ENCODE data around the gene NAT16. TPM values are rescaled to one million over a fixed set of nuclear protein-coding genes. Genes with fewer than 3 reads are reported as not detected.
"Not testable (repeated sequence)": the region's sequence is repeated elsewhere in the genome, so short reads cannot be mapped to it uniquely, and the experiment has no call there.

NAT16 gene
- total and polyA plus RNA-seq, 4 donors: 0.01 TPM; not detected in 3

- no peak for ATAC-seq (ENCODE audit: insufficient read depth, low FRiP score)
- Histone ChIP-seq H3K27me3 (ENCODE audit: control insufficient read depth in 3 of 3, insufficient read depth in 3 of 3, low read length in 2 of 3) (no peaks in the 10 kb centered on the region), H3K9me3 (ENCODE audit: control insufficient read depth in 4 of 4, insufficient read depth in 3 of 4, low read length in 3 of 4) (no peaks in the 10 kb centered on the region), H3K27ac (ENCODE audit: low read depth in 1 of 2, low read length in 1 of 2) (peak overlapping the region; percentile 76 to 92), H3K4me1 (ENCODE audit: control insufficient read depth in 5 of 5, insufficient read depth in 5 of 5, low read length in 5 of 5) (peaks cover 9 to 31% (median 20%) of the 10 kb centered on the region in 5 donors), H3K4me3 (no peak overlapping the region), H3K9ac (ENCODE audit: insufficient read depth in 1 of 2, low read length in 2 of 2) (no peak overlapping the region), H3K36me3 (ENCODE audit: control insufficient read depth in 4 of 4, insufficient read depth in 4 of 4, low read length in 4 of 4) (peaks cover 0 to 3% (median 0%) of the 10 kb centered on the region in 4 donors)
- DNase-seq: no peak
- 92 to 93% methylated on average over 2 to 3 of the region's 3 CpGs for WGBS, 2 donors
- TF ChIP-seq CTCF (IDR thresholded peaks at IDR 0.05; ENCODE audit: control extremely low read depth, extremely low read depth): no peak
These were observed 56.4 kb downstream of the NAT16 start for GRCh38 chr7:101123703-101124068.

- WGBS, 2 donors: 91 to 92% methylated on average over 11 of the region's 11 CpGs
- Histone ChIP-seq H3K9me3 (ENCODE audit: control insufficient read depth in 4 of 4, insufficient read depth in 3 of 4, low read length in 3 of 4) (no peaks in the 10 kb centered on the region), H3K27ac (ENCODE audit: low read depth in 1 of 2, low read length in 1 of 2) (peak overlapping the region; percentile 76 to 92), H3K4me3 (no peak overlapping the region), H3K27me3 (ENCODE audit: control insufficient read depth in 3 of 3, insufficient read depth in 3 of 3, low read length in 2 of 3) (no peaks in the 10 kb centered on the region), H3K9ac (ENCODE audit: insufficient read depth in 1 of 2, low read length in 2 of 2) (no peak overlapping the region), H3K36me3 (ENCODE audit: control insufficient read depth in 4 of 4, insufficient read depth in 4 of 4, low read length in 4 of 4) (no peaks in the 10 kb centered on the region), H3K4me1 (ENCODE audit: control insufficient read depth in 5 of 5, insufficient read depth in 5 of 5, low read length in 5 of 5) (peaks cover 9 to 33% (median 20%) of the 10 kb centered on the region in 5 donors)
- ATAC-seq (ENCODE audit: insufficient read depth, low FRiP score): no peak
- DNase-seq: no peak
- TF ChIP-seq CTCF (IDR thresholded peaks at IDR 0.05; ENCODE audit: control extremely low read depth, extremely low read depth): no peak
These were observed 57.0 kb downstream of the NAT16 start for GRCh38 chr7:101122933-101123702.

GRCh38 chr7:101121991-101122932 is 57.8 kb downstream of the NAT16 start:
- Histone ChIP-seq H3K4me3 (no peak overlapping the region), H3K36me3 (ENCODE audit: control insufficient read depth in 4 of 4, insufficient read depth in 4 of 4, low read length in 4 of 4) (no peaks in the 10 kb centered on the region), H3K9ac (ENCODE audit: insufficient read depth in 1 of 2, low read length in 2 of 2) (peak overlapping the region in 1 of 2 donors; percentile 39), H3K4me1 (ENCODE audit: control insufficient read depth in 5 of 5, insufficient read depth in 5 of 5, low read length in 5 of 5) (peaks cover 9 to 33% (median 14%) of the 10 kb centered on the region in 5 donors), H3K27ac (ENCODE audit: low read depth in 1 of 2, low read length in 1 of 2) (peak overlapping the region; percentile 76 to 92), H3K27me3 (ENCODE audit: control insufficient read depth in 3 of 3, insufficient read depth in 3 of 3, low read length in 2 of 3) (no peaks in the 10 kb centered on the region), H3K9me3 (ENCODE audit: control insufficient read depth in 4 of 4, insufficient read depth in 3 of 4, low read length in 3 of 4) (no peaks in the 10 kb centered on the region)
- peak; percentile 86 to 92 (median 88) for DNase-seq
- peak; percentile 75 for ATAC-seq (ENCODE audit: insufficient read depth, low FRiP score)
- TF ChIP-seq CTCF (IDR thresholded peaks at IDR 0.05; ENCODE audit: control extremely low read depth, extremely low read depth): no peak
- WGBS, 2 donors: 27 to 29% methylated on average over 17 of the region's 17 CpGs

- not testable (repeated sequence) for H3K27me3 ChIP-seq (ENCODE audit: control insufficient read depth in 3 of 3, insufficient read depth in 3 of 3, low read length in 2 of 3); ATAC-seq (ENCODE audit: insufficient read depth, low FRiP score); H3K9ac ChIP-seq (ENCODE audit: insufficient read depth in 1 of 2, low read length in 2 of 2); H3K36me3 ChIP-seq (ENCODE audit: control insufficient read depth in 4 of 4, insufficient read depth in 4 of 4, low read length in 4 of 4); H3K9me3 ChIP-seq (ENCODE audit: control insufficient read depth in 4 of 4, insufficient read depth in 3 of 4, low read length in 3 of 4); DNase-seq; H3K4me3 ChIP-seq
- H3K4me1 ChIP-seq (ENCODE audit: control insufficient read depth in 5 of 5, insufficient read depth in 5 of 5, low read length in 5 of 5): peaks cover 4 to 31% (median 10%) of the 10 kb centered on the region in 5 donors
- 67 to 81% methylated on average over 8 to 9 of the region's 9 CpGs for WGBS, 2 donors
- H3K27ac ChIP-seq (ENCODE audit: low read depth in 1 of 2, low read length in 1 of 2): peak overlapping the region; percentile 76 to 92
These were observed 58.5 kb downstream of the NAT16 start for GRCh38 chr7:101121631-101121990.
